HEK293T (cell line): Measurements from ENCODE around the gene TDRD1.

ENCODE experiments used
- ELF4 ChIP-seq: fragments of 450-650 bp; IDR thresholded peaks from 2 replicates; pipeline ENCODE4 v1.6.1; 2017; ENCODE audit warnings: antibody characterized with exemption
- FOXK2 ChIP-seq: fragments of 450-650 bp; IDR thresholded peaks from 2 replicates; pipeline ENCODE4 v1.6.1; 2016; ENCODE audit warnings: mild to moderate bottlenecking
- FOXM1 ChIP-seq: fragments of 450-650 bp; IDR thresholded peaks from 2 replicates; pipeline ENCODE4 v1.6.1; 2017; ENCODE audit warnings: mild to moderate bottlenecking, borderline replicate concordance
- L3MBTL2 ChIP-seq: fragments of 450-650 bp; conservative IDR thresholded peaks from 2 replicates; pipeline ENCODE4 v1.6.1; 2016; ENCODE audit warnings: mild to moderate bottlenecking
- PKNOX1 ChIP-seq: fragments of 450-650 bp; IDR thresholded peaks from 2 replicates; pipeline ENCODE4 v1.6.1; 2016
- SP1 ChIP-seq: fragments of 450-650 bp; IDR thresholded peaks from 2 replicates; pipeline ENCODE4 v1.6.1; 2017
- SUZ12 ChIP-seq: fragments of 450-650 bp; IDR thresholded peaks from 2 replicates; pipeline ENCODE4 v1.6.1; 2016; ENCODE audit warnings: mild to moderate bottlenecking
- TARDBP ChIP-seq: fragments of 450-650 bp; IDR thresholded peaks from 2 replicates; pipeline ENCODE4 v1.6.1; 2016
- ZNF384 ChIP-seq: fragments of 450-650 bp; IDR thresholded peaks from 2 replicates; pipeline ENCODE4 v1.6.1; 2016

- TF ChIP-seq PKNOX1 (no peak), ZNF384 (no peak), L3MBTL2 (peak; percentile 74), TARDBP (no peak), ELF4 (no peak), SP1 (no peak), FOXK2 (no peak), SUZ12 (no peak), FOXM1 (no peak)
Measured at GRCh38 chr10:114174695-114175188, 4.4 kb upstream of the TDRD1 start.
